ENCODE results near the gene IPO4.

DNA sequence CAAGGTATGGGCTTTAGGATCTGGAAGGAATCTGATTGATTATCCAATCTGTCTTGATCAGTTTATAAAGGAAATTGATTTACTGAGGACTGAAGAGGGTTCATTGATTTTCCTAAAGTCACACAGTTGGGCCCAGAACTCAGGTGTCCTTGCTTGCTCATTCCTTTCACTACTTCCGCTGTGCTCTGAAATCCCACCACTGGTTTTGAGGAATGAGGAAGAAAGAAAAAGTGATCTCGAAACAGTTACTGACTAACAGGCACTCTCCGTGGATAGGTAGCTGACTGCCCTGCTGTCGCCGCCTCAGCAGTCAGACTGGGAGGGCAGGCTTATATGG lies 58.3 kb downstream of the IPO4 start, which contains the start of gene FITM1:
- TF ChIP-seq POLR2AphosphoS5 (IDR thresholded peaks at IDR 0.05) (no peak), POLR2A (IDR thresholded peaks at IDR 0.05) (no peak), EP300 (IDR thresholded peaks at IDR 0.05) (no peak)
- TF ChIP-seq, protein P1, sequence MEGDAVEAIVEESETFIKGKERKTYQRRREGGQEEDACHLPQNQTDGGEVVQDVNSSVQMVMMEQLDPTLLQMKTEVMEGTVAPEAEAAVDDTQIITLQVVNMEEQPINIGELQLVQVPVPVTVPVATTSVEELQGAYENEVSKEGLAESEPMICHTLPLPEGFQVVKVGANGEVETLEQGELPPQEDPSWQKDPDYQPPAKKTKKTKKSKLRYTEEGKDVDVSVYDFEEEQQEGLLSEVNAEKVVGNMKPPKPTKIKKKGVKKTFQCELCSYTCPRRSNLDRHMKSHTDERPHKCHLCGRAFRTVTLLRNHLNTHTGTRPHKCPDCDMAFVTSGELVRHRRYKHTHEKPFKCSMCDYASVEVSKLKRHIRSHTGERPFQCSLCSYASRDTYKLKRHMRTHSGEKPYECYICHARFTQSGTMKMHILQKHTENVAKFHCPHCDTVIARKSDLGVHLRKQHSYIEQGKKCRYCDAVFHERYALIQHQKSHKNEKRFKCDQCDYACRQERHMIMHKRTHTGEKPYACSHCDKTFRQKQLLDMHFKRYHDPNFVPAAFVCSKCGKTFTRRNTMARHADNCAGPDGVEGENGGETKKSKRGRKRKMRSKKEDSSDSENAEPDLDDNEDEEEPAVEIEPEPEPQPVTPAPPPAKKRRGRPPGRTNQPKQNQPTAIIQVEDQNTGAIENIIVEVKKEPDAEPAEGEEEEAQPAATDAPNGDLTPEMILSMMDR (IDR thresholded peaks at IDR 0.05) = no peak

All from suprapubic skin (tissue), 4 donors.